Measurements from ENCODE around the gene TMEM41A.

- TF ChIP-seq REST (IDR thresholded peaks at IDR 0.05; ENCODE audit: insufficient read depth in 1 of 2, low read depth in 2 of 2, low read length in 2 of 2) (no peak), POLR2AphosphoS5 (IDR thresholded peaks at IDR 0.05; ENCODE audit: low read depth, low read length) (no peak), SIN3A (IDR thresholded peaks at IDR 0.05; ENCODE audit: borderline replicate concordance, insufficient read depth, low read length) (no peak), TAF1 (IDR thresholded peaks at IDR 0.05; ENCODE audit: borderline replicate concordance, insufficient read depth, low read length) (no peak)
These were observed 29.7 kb upstream of the TMEM41A start for GRCh38 chr3:185528532-185528931.

Measured in PFSK-1 (cell line).